ENCODE results near the gene EPPIN.

The EPPIN gene

DNA sequence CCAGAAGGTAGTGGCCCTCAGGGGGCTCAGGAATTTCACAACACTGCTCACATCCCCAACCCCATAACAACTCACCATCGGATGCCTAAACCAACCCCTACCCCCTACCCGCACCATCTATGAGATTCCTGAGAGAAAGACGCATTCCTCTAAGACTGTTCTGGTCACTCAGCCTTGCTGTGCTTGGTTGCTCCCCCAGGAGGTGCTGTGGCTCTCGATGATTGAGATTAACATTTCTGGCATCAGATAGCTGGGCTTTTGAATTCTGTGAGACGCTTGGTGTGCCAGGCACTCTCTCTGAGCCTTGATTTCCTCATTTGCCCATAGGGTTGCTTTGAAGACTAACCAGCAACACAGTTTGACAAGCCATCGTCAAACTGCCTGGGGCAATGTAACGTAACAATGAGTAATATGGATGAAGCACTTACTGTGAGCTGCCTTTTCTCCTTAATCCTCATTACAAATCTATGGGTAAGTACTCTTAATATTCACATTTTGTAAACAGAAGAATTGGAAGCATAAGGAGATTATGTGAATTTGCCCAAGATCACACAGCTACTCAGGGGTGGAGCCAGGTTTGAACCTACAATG is 8.9 kb downstream of the EPPIN start:
- DNase-seq (ENCODE audit: low read depth in 2 of 2), result no peak

GRCh38 chr20:45527294-45527693 is 19.9 kb downstream of the EPPIN start:
- DNase-seq (ENCODE audit: low read depth in 2 of 2), result no peak

DNA sequence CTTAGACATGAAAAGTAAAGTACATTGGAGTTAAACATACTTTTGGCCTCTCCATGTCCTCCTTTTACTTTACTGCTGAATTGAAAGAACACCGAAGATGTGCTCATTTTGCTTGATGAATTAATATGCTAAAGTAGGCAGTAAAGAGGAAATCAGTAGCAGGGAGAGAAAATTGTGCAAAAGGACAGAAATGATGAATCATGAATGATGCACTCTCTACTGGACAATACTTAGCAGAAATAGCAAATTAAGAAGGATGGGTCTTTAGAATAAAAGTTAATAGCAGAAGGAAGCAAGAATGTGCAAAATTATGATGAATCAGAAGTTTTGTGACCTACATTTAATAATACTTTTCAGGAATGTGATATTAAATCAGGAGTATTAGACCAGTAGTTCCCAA is 23.4 kb downstream of the EPPIN start:
- no peak for DNase-seq (ENCODE audit: low read depth in 2 of 2)

DNA sequence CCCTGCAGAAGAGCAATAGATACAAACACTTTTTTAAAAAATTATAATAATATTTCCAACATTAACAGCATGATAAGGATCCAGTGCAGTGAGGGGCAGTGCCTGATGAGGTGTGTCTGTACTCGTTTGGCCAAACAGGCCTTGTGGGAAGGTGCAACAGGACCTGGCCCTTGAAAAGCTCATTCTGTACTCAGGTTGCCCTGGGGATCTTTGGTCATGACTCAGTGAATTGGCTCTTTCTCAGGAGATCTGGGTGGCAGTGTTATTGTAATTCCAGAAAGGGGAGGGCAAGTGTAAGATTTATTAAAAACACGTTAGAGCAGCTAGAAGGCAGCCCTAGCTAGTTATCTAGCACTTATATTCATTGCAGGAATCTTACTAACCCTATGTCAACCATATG is 28.9 kb downstream of the EPPIN start:
- no peak for DNase-seq (ENCODE audit: low read depth in 2 of 2)

DNA sequence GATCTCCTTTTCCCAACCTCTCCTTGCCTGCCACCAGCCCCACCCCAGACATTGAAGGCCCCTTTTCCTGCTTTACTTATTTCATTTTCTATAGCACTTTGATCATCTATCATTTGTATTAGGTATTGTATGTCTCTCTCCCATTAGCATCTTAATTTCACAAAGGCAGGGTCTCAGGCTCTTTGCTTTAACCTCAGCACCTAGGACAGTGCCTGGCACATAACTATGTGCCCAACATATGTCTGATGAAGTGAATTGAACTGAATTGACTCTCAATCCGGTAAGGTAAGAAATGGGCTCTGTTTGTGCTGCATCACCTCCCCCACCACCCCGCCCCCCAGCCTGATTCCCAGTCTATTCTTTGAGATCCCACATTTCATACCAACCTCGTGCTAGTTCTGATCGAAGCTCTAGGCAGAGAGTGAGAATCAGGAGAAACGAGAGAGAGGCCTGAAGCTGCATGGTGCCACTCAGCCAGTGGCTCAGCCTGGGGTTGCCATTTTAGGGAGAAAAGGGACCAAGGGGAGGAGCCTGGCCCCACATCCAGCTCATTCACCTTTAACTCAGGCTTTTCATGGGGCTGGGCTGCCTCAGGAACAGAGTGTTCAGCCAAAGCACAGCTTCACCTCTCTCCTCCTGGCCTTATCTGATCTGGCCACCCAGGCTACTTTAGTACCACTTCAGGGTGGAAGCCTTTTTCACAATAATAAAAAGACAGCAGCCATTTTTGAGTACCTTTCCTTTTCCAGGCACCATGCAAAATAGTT is 31.9 kb downstream of the EPPIN start, which contains the start of gene SPINT3:
Gene SPINT3, minus strand, starts transcription at position 476 of the 767 bp plus-strand sequence. Its CDS starts 14 bp downstream, at position 462.
- no peak for DNase-seq (ENCODE audit: low read depth in 2 of 2)

DNA sequence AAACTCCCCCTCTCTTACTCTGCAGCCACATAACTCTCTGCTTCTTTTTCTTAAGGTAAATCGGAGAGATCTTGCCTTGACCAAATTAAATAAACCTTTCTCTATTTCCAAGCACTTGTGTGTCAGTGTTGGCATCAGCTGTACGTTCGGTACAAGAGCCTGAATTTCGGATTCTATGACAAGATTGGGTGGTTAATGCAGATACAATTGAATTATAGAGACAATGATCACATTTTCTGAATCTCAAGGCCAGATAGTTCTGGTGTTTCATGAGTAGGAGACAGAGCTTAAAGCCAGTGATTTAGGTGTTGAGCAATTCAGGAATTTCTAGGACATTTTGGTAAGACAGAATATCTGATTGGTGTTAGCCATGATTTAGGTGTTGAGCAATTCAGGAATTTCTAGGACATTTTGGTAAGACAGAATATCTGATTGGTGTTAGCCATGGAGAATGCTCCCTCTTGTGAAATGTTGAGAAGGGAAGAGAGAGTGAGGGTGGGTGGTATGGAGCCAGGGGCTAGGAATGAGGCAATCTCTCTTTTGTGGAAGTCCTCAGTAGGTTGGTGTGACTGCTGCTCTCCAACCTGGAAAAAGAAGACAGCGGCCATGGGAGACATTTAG is 36.8 kb downstream of the EPPIN start:
- DNase-seq (ENCODE audit: low read depth in 2 of 2), result no peak

DNA sequence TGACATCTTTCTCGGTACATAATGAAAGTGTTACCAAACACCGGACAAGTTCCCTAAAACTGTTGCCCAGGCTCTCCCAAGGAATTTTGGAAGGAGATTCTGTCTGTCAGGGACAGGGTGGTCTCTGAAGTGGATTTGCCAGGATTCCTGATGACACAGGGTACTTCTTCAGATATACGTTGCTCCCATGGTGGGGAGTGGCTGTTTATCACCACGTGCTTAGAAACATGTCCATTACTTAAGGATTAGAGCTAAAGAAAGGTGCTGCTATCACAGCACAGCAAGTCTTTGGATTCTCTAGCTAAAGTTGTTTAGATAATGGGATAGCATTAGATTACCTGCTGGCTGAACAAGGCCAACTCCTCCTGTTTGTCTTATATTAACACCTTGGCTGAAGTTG is 38.1 kb downstream of the EPPIN start:
- no peak for DNase-seq (ENCODE audit: low read depth in 2 of 2)

- no peak for DNase-seq (ENCODE audit: low read depth in 2 of 2)
Measured at GRCh38 chr20:45508068-45508886, 38.9 kb downstream of the EPPIN start.

GRCh38 chr20:45507011-45507820 is 40.0 kb downstream of the EPPIN start:
- DNase-seq (ENCODE audit: low read depth in 2 of 2), result no peak

- DNase-seq (ENCODE audit: low read depth in 2 of 2), result no peak
Measured at GRCh38 chr20:45506398-45506797, 40.8 kb downstream of the EPPIN start.

GRCh38 chr20:45503403-45503802 is 43.8 kb downstream of the EPPIN start:
- no peak for DNase-seq (ENCODE audit: low read depth in 2 of 2)

DNA sequence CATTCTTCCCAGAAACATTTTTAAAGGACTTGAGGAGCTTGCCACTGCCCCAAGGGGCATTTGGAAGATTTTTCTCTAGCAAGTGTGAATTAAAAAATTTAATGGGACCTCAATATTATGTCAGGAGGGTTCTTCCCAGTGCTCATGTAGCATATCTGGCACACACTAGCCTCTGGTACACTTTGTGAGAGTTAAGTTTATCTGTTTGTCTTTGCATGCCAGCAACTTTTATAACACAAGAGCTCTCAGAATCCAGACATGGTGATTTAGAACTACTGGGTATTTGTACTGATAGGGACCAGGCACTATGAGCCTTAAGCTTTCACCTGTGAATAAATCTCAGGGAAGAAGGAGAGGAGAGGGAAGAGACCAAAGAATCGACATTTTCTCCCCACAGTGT is 44.6 kb downstream of the EPPIN start:
- no peak for DNase-seq (ENCODE audit: low read depth in 2 of 2)

DNA sequence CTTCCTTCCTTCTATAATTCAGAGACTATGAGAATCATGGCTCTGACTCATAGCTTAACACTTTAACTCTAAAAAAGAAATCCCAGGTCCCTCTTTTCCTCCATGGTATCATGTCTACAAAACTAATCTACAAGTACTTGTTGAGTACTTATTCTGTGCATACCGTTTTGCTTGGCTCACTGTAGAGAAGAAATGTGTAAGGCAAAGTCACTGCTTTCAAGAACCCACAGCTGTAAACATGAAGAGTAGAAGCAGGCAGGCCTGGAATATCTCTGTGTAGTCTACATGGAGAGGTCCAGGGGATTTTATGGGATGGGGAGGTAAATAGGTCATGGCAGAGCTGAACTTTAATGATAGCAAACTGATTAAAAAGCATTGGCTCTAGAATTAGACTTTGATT is 45.6 kb downstream of the EPPIN start:
- no peak for DNase-seq (ENCODE audit: low read depth in 2 of 2)

DNA sequence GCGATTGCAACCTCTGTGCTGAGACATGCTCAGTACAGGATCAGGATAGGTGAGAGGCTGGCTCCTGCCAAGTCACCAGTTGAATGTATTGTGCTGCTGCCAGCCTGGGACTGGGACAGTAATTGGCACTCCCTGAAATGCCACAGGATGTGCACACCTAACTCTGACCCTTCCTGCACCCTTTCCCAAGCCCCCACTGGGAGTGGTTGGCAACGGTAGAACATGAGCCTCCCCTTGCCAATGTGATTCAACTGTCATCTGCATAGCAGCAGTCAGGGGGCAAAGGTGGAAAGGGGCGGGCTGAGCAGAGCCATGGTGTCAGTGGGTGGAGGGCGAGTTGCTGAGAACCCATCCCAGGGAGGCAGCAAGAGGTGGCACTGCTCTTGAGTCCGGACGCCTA is 47.2 kb downstream of the EPPIN start:
- no peak for DNase-seq (ENCODE audit: low read depth in 2 of 2)

- no peak for DNase-seq (ENCODE audit: low read depth in 2 of 2)
Measured at GRCh38 chr20:45497971-45498494, 49.2 kb downstream of the EPPIN start.

DNA sequence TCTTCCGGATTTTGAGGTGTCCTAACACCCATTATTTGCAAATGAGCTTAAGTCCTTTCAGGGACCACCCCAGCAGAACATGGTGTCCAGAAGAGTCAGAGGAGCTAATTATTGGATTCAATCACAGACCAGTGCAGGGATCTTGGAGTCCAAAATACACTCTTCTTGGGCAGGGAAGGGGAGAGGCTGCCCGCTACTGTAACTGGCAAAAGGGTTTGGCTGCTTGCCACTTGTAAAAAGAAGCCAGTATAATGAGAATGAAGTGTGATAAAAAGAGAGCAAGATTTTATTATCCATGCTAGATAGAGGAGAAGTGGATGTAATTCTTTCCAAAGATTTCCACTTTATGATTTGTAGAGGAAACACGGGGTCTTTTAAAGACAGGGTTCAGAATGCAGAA is 51.0 kb downstream of the EPPIN start:
- DNase-seq (ENCODE audit: low read depth in 2 of 2), result no peak

DNA sequence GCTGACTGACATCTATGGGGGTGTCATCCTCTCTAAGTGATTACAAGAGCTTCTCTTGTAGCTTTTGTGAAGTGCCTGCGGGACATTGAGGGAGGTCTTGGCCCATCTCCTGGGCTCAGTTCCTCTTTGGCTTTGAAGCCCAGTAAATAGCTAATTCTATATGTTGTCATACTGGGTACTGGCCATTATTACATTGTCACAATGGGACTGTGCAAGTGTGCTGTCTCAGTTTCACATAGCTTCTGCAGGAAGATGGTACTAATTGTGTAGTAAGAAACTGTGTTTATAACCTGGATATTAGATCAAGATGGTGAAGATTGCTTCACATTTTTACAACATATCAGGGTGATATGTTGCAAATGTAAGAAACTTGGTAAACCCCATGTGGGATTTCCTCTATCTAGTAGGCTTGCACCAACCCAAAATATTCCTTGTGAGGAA is 51.7 kb downstream of the EPPIN start:
- DNase-seq (ENCODE audit: low read depth in 2 of 2), result no peak

Measured in fibroblast of skin of left biceps (primary cell).